GM21515 (cell line): ENCODE data around the gene PSME1.

Source experiments
- ATAC-seq: cut with Tn5 transposase; IDR thresholded peaks from one replicate; pipeline ENCODE4 v1.9.1; 2021; ENCODE audit not compliant: unreplicated experiment

Gene PSME1

DNA sequence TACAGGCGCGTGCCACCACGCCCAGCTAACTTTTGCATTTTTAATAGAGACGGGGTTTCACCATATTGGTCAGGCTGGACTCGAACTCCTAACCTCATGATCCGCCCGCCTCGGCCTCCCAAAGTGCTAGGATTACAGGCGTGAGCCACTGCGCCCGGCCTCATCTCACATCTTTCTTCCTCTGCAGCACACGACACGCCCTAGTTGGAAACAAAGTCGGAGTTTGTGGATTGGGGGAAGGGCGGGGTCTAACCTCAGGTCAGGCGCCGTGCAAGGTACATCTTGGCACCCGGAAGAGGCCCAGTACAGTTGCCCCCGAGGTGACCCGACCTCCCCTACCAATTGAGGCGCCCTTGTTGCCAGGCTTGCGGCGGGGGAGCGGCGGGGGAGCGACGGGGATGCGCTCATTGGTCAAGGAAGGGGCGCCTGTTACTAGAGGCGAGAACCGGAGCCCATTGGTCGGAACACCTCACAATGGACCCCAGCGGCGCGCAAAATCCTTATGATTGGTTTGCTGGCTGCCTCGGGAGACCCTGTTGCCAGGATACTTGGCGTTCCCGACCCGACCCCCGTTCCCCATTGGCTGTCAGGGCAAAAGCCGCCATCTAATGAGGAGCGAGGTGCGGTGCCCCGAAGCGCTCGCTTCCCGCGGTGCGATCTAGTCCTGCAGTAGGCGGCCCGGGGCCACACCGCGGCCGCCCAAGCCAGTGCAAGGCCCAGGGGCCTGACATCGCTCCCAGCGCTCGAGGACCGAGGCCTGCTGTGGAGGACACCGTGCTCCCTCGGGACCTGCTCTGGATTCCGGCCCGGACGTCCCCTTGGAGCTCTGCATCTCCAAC lies 35.6 kb downstream of the PSME1 start, which contains the start of gene REC8:
REC8 (plus strand) TSS at position 659 of the 839 bp plus-strand sequence. CDS start 473 bp downstream, outside the sequence.
- ATAC-seq, result peak; percentile 79

DNA sequence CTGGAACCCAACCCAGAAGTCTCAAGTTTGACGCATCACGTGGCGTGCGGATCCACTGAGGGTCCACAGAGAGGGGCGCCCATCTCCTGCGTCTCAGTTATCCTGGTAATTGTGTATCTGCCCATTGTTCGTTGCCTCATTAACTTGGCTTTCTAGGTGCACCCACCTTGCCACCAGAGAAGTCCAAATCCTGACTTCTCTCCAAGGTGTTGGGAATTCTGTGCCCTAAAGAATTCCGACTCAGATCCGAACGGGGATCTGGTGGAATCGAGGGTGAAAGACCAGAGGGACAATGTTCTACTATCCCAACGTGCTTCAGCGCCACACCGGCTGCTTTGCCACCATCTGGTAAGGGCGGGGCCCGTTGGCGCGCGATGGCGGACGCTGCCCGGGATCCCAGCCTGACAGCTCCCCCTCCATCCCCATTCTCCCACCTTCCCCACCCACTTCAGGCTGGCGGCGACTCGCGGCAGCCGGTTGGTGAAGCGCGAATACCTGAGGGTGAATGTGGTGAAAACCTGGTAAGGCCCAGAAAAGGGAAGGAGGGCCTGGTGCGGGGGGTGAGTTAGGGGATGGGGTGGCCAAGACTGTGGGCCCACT lies 36.4 kb downstream of the PSME1 start:
- no peak for ATAC-seq

DNA sequence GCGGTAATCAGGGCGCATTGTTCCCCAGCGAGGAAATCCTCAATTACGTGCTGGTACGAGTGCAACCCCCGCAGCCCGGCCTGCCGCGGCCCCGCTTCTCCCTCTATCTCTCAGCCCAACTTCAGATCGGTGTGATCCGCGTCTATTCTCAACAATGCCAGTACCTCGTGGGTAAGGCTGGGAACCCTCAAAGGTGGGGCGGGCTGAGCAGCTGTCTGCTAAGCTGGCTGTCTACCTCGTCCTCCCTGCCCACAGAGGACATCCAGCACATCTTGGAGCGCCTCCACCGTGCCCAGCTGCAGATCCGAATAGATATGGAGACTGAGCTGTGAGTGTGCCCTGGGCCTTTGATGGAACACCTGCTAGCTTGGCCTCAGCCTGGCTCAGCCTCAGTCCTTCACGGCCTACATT lies 36.9 kb downstream of the PSME1 start:
- ATAC-seq, result no peak

DNA sequence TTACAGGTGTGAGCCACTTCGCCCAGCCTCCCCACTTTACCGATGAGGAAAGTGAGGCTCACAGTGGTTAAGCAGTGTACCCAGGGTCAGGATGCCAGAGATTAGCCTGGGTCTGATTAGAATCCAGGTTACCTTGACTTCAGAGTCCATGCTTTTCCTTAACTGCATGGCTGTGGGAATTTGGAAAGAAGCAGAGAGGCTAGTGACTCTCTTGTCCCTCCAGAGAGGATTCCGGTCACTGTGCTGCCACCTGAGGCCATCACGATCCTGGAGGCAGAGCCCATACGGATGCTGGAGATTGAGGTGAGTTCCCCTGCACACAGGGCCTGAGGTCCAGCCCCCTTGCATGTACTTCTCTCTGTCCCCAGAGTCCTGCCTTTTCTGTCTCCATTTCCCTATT lies 40.6 kb downstream of the PSME1 start:
- no peak for ATAC-seq

DNA sequence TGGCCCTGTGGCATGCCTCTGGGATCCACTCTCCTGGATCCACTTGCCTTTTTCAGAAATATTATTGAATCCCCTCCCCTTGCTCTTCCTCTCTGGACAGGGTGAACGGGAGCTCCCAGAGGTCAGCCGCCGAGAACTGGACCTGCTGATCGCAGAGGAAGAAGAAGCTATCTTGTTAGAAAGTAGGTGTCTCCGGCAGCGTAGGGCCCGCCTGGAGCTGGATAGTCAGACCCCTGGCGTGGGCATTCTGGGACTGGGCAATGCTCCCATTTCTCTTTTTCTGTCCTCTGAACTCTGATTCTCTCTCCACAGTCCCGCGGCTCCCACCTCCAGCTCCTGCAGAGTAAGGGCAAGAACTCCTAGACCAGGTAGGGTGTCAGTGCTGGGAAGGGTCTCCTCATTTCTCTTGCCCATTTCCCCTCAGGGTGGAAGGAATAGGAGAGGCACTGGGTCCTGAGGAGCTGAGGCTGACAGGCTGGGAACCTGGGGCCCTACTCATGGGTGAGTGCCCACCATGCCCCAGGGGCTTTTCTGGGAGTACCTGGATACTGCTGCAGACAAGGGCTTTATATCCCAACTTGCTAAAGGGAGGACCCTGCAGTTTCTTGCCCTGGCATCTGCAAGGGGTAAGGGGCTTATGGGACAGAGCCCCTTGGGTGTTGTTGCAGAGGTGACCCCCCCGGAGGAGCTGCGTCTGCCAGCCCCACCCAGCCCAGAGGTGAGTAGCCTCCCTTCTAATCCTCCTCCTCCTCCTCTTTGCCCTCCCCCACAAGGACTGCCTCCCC lies 41.2 kb downstream of the PSME1 start:
- ATAC-seq, result no peak

DNA sequence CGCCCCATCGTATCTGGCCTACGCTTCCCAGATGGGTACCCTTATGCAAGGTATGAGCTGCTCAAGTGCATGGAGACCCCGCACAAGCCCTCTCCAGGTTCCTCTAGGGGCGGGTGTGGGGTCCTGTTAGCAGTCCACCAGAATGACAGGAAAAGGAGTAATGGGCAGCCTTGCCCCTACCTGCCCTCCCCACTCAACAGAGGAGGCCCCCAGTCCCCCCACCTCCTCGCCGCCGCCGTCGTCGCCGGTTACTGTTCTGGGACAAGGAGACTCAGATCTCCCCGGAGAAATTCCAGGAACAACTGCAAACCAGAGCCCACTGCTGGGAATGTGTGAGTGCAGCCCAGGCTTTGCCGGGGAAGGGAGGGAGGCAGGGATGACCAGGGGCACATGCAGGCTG lies 41.9 kb downstream of the PSME1 start:
- ATAC-seq, result no peak

DNA sequence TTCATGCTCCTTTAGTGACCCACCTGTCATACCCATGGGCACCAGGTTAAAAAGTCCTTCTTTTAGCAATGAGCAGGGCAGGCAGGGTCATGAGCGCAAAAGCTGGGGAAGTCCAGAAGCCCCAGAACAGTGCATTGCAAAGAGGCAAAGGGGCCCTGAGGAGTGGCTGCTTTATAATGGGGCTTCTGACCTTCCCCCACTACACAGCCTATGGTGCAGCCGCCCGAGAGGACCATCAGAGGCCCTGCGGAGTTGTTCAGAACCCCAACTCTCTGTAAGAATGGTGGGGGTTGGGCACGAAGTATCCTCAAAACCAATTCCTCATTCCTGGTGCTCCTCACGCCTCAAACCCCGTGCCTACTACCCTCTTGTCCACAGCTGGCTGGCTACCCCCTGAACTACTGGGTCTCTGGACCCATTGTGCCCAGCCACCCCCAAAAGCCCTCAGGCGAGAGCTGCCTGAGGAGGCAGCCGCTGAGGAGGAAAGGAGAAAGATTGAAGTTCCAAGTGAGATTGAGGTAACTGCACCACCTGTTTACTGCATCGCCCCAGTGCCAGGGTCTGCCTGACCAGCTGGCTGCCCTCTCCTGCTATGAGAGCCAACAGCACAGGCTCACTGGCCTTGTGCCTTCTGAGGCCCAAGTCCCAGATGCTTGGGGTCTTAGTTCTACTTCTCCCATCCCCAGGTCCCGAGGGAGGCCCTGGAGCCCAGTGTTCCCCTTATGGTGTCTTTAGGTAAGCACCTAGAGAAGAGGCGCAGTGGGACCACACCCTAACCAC lies 42.6 kb downstream of the PSME1 start:
- ATAC-seq, result no peak

DNA sequence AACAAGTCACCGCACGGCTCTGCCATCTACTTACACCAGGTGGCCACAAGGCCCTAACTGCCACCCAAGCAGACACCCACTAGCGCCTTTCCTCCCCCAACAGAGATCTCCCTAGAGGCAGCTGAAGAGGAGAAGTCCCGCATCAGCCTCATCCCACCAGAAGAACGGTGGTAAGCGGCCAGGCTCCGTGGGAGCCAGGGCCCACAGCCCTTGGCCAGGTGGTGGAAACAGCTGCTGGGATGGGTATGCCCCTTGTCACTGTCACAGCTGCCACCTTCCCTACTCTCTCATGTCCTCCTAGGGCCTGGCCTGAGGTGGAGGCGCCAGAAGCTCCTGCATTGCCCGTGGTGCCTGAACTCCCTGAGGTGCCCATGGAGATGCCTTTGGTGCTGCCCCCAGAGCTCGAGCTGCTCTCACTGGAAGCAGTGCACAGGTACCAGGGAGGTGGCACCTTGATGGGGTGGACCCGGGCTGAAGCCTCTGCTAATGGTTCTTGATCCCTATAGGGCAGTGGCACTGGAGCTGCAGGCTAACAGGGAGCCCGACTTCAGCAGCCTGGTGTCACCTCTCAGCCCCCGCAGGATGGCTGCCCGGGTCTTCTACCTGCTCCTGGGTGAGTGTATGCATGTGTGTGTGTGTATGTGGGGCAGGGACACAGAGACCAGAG lies 43.4 kb downstream of the PSME1 start:
- ATAC-seq, result no peak

DNA sequence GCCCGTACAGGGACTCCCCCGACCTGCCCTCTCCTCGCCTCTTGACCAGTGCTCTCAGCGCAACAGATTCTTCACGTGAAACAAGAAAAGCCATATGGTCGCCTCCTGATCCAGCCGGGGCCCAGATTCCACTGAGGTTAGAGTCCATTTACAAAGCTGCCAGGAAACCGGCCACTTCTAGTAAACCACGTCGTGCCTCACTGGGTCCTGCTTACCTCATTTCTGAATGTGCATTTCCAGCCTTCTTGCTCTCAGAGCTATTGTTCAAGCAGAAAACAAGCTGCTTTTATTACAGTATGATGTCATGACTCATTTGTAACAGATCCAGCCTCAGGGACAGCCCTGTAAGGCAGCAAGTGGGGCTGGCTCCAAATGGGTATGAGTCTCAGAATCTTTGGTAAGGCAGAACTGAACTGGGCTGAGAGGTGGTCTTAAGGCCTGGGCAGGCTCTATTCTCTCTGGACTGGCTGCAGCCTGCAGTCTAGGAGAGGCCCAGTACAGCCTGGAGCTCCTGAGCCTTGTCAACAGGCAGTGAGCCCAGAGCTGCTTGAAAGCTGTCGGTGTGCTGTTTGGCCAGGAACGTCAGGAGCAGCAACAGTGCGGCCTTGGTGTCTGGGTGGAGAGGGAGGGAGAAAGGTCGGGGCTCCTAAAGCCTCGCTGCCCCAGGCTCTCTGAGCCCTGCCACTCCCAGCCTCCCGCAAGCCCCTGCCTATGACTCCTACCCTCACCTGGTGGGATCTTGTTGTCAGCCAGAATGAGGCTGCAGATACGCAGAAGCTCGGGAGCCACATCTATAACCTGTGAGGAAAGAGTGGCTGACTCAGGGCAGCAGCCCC lies 44.2 kb downstream of the PSME1 start:
- ATAC-seq, result no peak

DNA sequence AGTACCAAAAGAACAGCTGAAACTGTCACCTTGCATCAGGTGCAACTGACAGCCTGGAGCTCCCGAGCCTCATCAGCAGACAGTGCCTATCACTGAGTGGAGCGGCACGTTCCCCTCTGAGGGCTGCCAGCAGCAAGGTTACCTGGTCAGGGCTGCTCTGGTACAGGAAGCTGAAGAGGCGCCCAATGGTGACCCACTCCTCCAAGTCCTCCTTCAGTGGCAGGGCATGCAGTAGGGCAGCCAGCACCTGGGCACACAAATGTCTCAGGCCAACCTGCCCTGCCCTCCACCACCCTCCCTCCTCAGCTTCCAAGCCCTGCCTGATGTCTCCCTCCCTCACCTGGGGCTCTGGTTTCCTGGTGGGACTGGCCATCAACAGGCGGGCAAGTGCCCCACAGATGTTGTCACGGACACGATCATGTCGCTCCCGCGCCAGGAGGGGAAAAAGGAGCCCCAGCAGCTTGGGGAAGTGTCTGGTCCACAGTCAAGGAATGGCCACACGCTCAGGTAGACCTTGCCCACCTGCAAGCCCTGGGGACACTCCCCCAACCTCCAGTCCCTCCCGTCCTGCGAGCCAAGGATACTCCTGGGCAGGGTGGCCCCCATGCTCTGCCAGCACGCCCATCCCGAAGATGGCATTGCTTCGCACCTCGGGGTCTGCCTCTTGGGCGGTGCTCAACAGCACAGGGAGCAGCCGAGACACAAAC lies 45.5 kb downstream of the PSME1 start:
- ATAC-seq, result no peak

DNA sequence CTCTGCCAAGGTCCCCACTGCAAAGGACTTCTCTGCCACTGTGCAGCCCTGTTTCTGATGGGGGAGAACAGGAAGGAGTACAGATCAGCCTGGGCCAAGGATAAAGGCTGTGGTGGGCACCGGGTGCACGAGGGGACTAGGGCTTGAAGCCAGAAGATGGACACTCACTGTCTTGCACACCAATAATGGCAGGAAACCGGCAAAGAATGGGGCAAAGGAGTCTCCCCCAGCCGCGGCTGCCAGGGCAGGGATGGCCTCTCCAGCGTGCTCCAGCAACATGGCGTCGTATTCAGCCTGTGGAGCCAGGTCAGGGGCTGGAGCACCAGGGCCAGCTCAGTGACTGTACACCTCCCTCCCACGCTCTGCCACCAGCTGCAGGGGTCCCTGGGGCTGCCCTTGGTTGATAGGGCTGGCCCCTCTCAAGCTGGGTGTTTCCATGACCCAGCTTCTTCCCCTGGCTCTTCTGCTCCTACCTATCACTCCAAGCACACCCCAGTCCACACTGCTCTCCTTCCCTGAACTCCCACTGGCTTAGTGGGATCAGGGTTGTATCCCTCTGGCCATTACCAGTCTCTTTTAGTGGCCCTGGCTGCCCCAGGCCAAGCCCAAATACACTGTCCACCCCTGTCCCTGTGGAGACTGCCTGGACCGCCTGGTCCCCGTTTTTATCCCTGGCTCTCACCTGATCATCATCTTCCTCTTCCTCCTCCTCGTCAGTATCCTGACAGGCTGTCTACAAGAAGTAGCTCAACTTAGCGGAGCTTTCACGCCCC lies 46.3 kb downstream of the PSME1 start:
- no peak for ATAC-seq

DNA sequence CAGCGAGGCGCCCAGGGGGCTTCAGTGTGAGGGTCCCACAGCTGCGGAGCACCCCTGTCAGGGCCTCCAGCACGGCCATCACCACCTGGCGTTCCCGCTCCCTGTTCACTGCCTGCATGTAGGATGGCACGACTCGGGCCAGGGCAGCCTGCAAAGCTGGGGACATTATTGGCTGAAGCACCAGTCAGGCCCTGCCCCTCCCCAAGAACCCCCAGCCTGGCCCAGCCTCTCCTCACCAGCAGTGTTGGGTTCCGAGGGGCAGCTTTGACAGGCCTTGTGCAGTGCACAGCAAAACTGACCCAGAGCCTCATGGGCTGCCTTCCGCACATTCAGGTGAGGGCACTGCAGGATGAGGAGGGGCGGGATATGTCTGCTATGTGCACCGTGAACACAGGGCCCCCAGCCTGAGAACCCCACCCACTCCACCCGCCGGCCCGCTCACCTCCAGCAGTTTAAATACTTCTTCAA lies 47.1 kb downstream of the PSME1 start:
- ATAC-seq, result no peak

DNA sequence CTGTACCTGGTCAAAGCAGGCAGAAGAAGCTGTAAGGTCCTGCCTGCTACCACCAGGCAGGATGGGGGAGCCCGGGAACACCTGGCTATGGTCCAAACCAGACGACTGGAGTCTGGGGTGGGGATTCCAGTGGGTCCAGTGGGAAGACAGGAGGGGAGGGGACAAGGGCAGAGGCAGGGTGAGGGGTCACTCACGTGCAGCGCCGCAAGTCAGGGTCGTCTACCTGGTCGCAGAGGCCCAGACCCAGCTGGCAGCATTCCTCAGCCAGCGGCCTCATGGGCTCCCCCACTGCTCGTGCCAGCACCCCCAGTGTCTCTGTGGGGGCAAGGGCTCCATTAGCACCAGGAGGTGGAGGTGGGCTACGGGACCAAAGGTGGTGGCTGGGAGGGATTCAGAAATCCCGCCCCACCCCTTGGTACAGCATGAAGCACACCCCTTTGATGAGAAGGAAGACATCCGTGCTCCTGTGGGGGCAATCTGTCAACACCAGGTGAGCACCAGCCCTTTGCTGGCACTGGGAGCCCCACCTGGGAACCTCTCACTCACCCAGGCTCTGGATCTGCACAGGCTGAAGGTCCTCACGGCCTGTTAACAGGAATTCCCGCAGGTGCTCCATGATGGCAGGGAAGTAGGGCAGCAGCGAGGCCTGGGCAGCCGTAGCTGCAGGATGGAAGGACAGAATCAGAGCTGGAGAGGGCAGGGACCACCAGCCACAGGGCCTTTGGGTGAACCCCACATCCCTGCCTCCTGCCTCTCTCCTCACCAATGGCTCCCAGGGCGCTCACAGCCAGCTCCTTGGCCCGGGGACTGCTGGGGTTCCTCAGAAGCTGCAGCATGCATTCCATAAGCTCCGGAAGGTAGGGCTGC lies 48.3 kb downstream of the PSME1 start:
- no peak for ATAC-seq

DNA sequence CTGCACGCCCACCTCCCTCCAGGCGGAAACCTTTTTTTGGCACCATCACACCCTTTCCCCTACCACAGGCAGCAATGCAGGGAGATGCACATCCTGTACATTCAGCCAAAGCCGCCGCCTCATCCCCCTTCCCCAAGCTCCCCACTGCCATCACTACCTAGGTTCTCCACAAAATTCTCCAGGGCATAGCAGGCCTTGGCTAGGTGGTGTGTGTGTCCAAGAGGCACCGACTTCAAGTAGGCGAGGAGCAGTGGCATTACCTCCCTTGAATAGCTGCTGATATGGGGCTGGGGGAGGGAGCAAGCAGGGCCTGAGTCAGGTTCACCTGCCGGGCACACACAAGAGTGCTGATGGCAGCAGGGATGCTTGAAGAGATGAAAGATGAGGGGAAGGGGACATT lies 49.0 kb downstream of the PSME1 start:
- no peak for ATAC-seq

DNA sequence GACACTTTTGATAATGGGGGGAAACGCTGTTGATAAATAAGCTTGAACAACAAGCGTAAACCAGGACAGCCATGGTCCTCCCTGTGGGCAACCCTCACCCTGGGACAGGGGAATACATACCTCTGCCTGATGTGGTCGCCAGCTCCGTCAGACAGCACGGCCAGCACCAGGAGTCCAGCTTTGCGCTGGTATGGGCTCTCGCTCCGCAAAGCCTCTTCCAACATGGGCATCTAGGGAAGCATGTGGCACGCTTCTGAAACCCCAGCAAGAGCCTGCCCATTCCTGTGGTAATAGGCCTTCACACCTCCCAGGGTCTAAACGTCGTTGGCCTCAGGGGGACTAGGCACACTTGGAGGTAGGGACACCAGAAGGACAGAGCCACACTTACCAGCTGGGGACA lies 49.7 kb downstream of the PSME1 start:
- ATAC-seq, result no peak

DNA sequence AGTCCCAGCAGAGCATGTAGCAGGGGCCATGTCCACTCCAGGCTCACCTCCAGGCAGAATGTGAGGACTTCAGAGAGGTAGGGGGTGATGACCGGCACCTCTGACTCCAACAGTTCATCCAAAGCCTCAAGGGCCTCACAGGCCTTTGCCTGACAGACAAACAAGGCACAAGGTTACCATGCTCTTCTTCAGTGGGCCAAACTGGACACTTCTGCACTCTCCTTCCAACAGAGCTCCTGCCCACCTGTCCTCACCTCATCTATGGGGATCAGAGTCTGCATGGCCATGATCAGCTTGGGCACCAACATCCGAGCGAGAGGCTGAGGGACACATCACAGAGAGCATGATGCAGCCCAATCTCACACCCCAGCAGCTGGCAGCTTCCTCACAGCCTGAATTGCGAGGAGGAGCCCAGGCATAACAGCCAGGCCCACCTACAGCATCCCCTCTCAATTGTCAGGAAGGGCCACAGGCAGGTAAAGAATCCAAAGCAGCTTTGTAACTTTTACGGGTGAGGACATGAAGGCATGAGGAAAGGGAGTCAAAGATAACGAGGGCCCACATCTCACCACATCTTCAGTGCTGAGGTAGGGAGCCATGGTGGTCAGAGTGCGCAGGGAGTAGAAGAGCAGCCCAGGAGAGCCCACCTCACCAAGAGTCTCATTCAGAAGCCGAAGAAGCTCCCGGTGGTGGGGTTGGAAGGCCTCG lies 51.0 kb downstream of the PSME1 start:
- no peak for ATAC-seq

DNA sequence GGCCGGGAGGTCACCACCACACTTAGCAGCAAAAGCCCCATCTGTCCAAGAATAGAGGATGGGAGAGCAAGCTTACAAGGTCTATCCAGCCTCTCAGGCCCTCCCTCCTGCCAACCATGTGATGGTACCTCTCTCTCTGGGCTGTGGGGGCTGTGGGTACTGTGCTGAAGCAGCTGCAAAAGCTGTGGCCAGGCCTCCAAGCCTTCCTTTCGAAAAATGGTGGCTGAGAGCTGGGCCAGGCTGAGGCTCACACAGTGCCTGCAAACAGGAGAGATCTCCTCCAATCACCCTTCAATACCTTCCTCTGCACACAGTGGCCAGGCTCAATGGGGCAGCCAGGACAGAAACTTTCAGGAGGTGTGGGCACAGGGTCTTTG lies 51.5 kb downstream of the PSME1 start:
- no peak for ATAC-seq
